GM12875 (cell line): ENCODE measurements around the gene ACSBG1.

Experiments
- H3K4me3 ChIP-seq: one replicate; pipeline ENCODE4 v1.5.1; 2011; ENCODE audit warnings: low read depth, low read length, control low read depth
- TF ChIP-seq, protein P1 (sequence below): IDR thresholded peaks from 2 replicates; pipeline ENCODE4 v1.5.1; 2011; ENCODE audit warnings: low read depth, mild to moderate bottlenecking, control low read depth, inconsistent platforms, low read length, moderate library complexity, borderline replicate concordance; ENCODE audit not compliant: insufficient read depth

Gene ACSBG1

DNA sequence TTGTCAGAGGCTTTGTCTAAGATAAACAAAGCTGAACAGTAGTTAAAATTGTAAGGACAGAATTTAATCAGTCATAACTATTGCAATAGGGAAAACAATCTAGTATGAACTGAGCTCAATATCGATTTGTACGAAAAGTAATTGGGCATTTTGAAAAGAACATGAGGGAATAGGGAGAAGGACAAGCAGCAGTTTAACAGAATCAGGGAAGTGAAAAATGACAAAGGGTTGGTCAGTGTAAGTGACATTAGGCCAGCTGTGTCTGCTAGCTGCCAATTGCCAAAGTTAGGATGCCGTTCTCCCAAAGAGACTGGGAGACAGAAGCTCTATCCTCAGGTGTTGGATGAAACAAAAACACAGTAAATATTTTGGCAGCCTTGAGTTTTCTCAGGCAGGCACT is 26.7 kb upstream of the ACSBG1 start:
- TF ChIP-seq, protein P1, sequence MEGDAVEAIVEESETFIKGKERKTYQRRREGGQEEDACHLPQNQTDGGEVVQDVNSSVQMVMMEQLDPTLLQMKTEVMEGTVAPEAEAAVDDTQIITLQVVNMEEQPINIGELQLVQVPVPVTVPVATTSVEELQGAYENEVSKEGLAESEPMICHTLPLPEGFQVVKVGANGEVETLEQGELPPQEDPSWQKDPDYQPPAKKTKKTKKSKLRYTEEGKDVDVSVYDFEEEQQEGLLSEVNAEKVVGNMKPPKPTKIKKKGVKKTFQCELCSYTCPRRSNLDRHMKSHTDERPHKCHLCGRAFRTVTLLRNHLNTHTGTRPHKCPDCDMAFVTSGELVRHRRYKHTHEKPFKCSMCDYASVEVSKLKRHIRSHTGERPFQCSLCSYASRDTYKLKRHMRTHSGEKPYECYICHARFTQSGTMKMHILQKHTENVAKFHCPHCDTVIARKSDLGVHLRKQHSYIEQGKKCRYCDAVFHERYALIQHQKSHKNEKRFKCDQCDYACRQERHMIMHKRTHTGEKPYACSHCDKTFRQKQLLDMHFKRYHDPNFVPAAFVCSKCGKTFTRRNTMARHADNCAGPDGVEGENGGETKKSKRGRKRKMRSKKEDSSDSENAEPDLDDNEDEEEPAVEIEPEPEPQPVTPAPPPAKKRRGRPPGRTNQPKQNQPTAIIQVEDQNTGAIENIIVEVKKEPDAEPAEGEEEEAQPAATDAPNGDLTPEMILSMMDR = no peak
- H3K4me3 ChIP-seq = no peak overlapping the region

- no peak overlapping the region for H3K4me3 ChIP-seq
- TF ChIP-seq, protein P1 = no peak
Measured at GRCh38 chr15:78260489-78260888, 26.1 kb upstream of the ACSBG1 start.

GRCh38 chr15:78259232-78259631 is 24.9 kb upstream of the ACSBG1 start:
- H3K4me3 ChIP-seq = no peak overlapping the region
- TF ChIP-seq, protein P1 = no peak

DNA sequence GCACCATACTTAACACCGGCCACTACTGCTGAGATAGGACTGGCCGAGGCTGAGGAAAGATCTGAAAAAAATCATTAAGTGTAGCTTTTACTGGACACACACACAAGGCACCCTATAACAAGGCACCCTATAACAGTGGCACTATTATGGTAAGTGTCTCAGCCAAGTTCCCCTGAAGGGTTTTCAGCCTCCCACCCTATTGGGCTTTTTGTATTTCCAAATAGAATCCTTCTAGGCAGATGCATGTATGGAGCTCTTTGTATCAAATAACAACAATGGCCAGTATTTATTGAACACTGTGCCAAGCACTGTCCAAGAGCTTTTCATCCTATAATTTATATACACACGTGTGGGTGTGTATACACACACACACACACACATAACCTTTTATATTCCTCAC is 23.3 kb upstream of the ACSBG1 start:
- TF ChIP-seq, protein P1 = no peak
- H3K4me3 ChIP-seq = no peak overlapping the region

DNA sequence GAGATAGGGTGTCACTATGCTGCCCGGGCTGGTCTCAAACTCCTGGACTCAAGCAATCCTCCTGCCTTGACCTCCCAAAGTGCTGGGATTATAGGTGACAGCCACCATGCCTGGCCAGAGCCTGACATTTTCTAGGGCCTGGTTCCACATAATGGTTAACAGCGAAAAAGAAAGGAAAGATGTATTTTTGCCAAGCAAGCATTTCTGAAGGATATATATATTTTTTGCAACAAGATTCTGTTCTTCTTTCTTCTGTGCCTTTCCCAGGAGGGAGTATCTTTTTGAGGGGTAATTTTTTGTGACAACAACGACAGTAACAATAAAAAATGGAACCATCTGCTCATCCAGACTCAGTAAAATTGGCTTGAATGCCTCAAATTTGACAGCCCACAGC is 21.7 kb upstream of the ACSBG1 start:
- no peak overlapping the region for H3K4me3 ChIP-seq
- TF ChIP-seq, protein P1 = no peak

DNA sequence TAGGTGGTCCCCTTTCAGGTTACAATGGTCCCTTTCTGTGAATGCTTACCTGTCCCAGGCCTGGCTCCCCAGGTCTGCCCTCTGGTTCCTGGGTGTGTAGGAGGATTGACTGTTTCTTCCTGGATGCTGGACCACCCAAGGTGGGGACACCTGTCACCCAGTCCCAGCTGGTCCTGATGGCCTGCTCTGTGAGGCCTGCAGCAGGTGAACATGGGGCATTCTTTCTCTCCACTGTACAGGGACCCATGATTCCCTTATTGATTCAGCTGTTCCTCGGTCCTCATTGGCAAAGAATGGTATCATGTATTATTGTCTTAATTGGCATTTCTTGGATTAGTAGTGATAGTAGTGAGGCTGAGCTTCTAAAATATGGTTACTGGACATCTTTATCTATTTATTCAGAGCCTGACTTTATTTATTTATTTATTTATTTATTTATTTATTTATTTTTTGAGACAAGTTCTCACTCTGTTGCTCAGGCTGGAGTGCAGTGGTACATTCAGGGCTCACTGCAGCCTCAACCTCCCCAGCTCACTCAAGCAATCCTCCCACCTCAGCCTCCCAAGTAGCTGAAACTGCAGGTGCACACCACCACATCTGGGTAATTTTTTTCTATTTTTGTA is 21.2 kb upstream of the ACSBG1 start:
- H3K4me3 ChIP-seq = no peak overlapping the region
- TF ChIP-seq, protein P1 = no peak

DNA sequence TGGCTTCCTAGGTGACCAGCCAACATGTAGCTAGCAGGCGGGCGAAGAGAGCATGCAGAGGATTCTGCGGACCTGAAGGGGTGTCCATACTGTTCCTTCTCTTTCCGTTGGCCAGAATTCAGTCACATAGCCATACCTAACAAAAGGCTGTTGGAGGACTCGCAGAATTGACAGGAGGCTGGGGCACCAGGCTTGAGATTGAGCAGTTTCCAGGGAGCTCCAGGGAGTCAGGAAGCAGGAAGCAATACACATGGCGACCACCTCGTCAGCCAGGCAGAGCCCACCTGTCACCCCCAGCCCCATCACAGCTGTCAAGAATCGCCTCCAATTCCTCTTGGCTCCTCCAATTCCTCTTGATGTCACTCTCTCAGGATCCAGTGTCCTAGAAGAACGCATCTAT is 16.8 kb upstream of the ACSBG1 start:
- H3K4me3 ChIP-seq = no peak overlapping the region
- TF ChIP-seq, protein P1 = no peak
